Stimulated activated CD4-positive, alpha-beta T cell treated with anti-CD3 and anti-CD28 coated beads, Interleukin-2, amount 100 ng/mL, for 48 hours (primary cell): Measurements from ENCODE around the gene CSTF3.
A peak's percentile ranks its signal among the peaks of the same experiment; 100 is the strongest.
"Not testable (repeated sequence)": the region's sequence is repeated elsewhere in the genome, so short reads cannot be mapped to it uniquely, and the experiment has no call there.

Experiments
- DNase-seq, 2 donors: peaks; one replicate each; pipeline ENCODE4 v3.0.0-alpha.2; 2020

The CSTF3 gene

GRCh38 chr11:33161120-33162005 lies at the start of gene CSTF3:
CSTF3 (minus strand) TSS chr11:33161480; CDS start chr11:33161325, 155 bp downstream.
- DNase-seq, result peak; percentile 98

- DNase-seq, result no peak
Measured at GRCh38 chr11:33208150-33208549, 46.9 kb upstream of the CSTF3 start.

- DNase-seq, result no peak
Measured at GRCh38 chr11:33207408-33207985, 46.2 kb upstream of the CSTF3 start.

- no peak for DNase-seq
Measured at GRCh38 chr11:33197915-33198727, 36.8 kb upstream of the CSTF3 start.

GRCh38 chr11:33195462-33196173 lies 34.3 kb upstream of the CSTF3 start:
- no peak for DNase-seq

GRCh38 chr11:33194455-33194854 lies 33.2 kb upstream of the CSTF3 start:
- no peak for DNase-seq

- no peak for DNase-seq
Measured at GRCh38 chr11:33191467-33191866, 30.2 kb upstream of the CSTF3 start.

GRCh38 chr11:33187998-33188722 lies 26.9 kb upstream of the CSTF3 start:
- no peak for DNase-seq

GRCh38 chr11:33185756-33186155 lies 24.5 kb upstream of the CSTF3 start:
- DNase-seq, result no peak

GRCh38 chr11:33182246-33182878 lies 21.1 kb upstream of the CSTF3 start:
- no peak for DNase-seq

GRCh38 chr11:33179348-33179803 lies 18.1 kb upstream of the CSTF3 start:
- DNase-seq, result no peak

GRCh38 chr11:33178443-33179180 lies 17.3 kb upstream of the CSTF3 start:
- DNase-seq, result no peak

GRCh38 chr11:33177676-33178336 lies 16.5 kb upstream of the CSTF3 start:
- no peak for DNase-seq

GRCh38 chr11:33176760-33177159 lies 15.5 kb upstream of the CSTF3 start:
- not testable (repeated sequence) for DNase-seq

- DNase-seq, result no peak
Measured at GRCh38 chr11:33172996-33173395, 11.7 kb upstream of the CSTF3 start.

- no peak for DNase-seq
Measured at GRCh38 chr11:33172345-33172744, 11.1 kb upstream of the CSTF3 start.

- DNase-seq, result no peak
Measured at GRCh38 chr11:33171251-33171650, 10.0 kb upstream of the CSTF3 start.

GRCh38 chr11:33168709-33169200 lies 7.5 kb upstream of the CSTF3 start:
- no peak for DNase-seq

- DNase-seq, result no peak
Measured at GRCh38 chr11:33162831-33163230, 1.6 kb upstream of the CSTF3 start.

GRCh38 chr11:33160587-33160986 lies 693 bp downstream of the CSTF3 start:
- no peak for DNase-seq
